Neural cell (in vitro differentiated cells): ENCODE measurements around the gene ZBP1.

Experiments used
- CTCF ChIP-seq: fragments of 450-650 bp; IDR thresholded peaks from 2 replicates; pipeline ENCODE4 v1.5.1; 2014; ENCODE audit warnings: antibody characterized with exemption, mild to moderate bottlenecking, moderate library complexity; ENCODE audit not compliant: poor library complexity, severe bottlenecking
- EP300 ChIP-seq: fragments of 450-650 bp; conservative IDR thresholded peaks from 2 replicates; pipeline ENCODE4 v1.6.1; 2014; ENCODE audit warnings: antibody characterized with exemption, mild to moderate bottlenecking, moderate library complexity; ENCODE audit not compliant: poor library complexity, severe bottlenecking

DNA sequence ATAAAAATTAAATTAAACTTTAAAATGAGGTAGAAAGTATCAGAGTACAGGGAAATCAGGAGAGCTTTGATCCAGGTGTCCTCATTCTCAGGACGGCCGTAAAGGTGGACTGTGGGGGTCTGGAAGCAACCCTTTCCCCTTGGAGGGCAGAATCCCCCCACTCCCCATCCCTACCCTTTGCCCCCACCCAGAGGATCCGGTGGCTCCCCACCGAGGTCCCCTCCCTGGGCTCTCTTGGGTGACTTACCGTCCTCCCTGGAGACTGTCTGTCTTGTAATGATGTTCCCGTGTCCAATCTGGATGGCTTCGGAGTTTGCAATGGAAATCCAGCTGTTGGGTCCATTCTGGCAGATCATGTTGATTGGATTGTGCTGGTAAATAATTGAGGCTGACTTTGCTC lies 7.3 kb downstream of the ZBP1 start:
- TF ChIP-seq EP300 (no peak), CTCF (no peak)
